GM12878 (cell line): Measurements from ENCODE around the gene C21orf58. TPM values are rescaled to one million over a fixed set of nuclear protein-coding genes. Genes with fewer than 3 reads are reported as not detected.

Experiments used
- ATAC-seq: fragments of 200-7000 bp; cut with Tn5 transposase; 3 replicates; pipeline ENCODE4 v1.9.1; 2020; ENCODE audit warnings: mild to moderate bottlenecking, moderate library complexity
- BruUV-seq: library from RNA; stranded (reverse); fragments of 400-500 nt; replicated peaks from 2 replicates; lab custom pipeline; 2021; lab: Mats Ljungman, UMichigan
- CTCF ChIA-PET: fragments of 300-600 bp; sonication (Branson Sonifier 250); formaldehyde crosslinking; extraction: SDS; loops from one replicate; lab custom pipeline; 2021; ENCODE audit warnings: inconsistent platforms; lab: Yijun Ruan, JAX
- POLR2A ChIA-PET: fragments of 350-600 bp; formaldehyde crosslinking; extraction: SDS; loops from one replicate; lab custom pipeline; 2021; ENCODE audit warnings: inconsistent platforms; lab: Charles Lee
- RAD21 ChIA-PET: fragments of 300-600 bp; sonication (Branson Sonifier 250); formaldehyde crosslinking; loops from one replicate; lab custom pipeline; 2023; ENCODE audit warnings: antibody characterized with exemption; ENCODE audit not compliant: unreplicated experiment; lab: Charles Lee
- SMC1A ChIA-PET: fragments of 300-600 bp; sonication (Branson Sonifier 250); formaldehyde crosslinking; loops from one replicate; lab custom pipeline; 2023; ENCODE audit not compliant: unreplicated experiment, uncharacterized antibody; lab: Charles Lee
- DNase-seq: peaks from one replicate; pipeline ENCODE4 v3.0.0-alpha.2; 2011; ENCODE audit warnings: low read depth, low spot score
- FAIRE-seq: peaks from 3 replicates; lab custom pipeline; 2011; peaks lifted over from hg19 to GRCh38; lab: Jason Lieb, UNC
- H2AFZ ChIP-seq: 2 replicates; pipeline ENCODE4 v1.6.0; 2011; ENCODE audit warnings: low read depth, low read length, control low read depth; ENCODE audit not compliant: control insufficient read depth
- H3K27ac ChIP-seq: 2 replicates; pipeline ENCODE4 v1.5.1; 2011; ENCODE audit warnings: control low read depth; ENCODE audit not compliant: control insufficient read depth, insufficient read depth
- H3K27me3 ChIP-seq, 2 experiments: replicated peaks in 1 of 2; 2 replicates each; pipeline versions ENCODE4 v1.6.0 to v1.6.1; 2011; ENCODE audit warnings: low read length in 1 of 2; ENCODE audit not compliant: control insufficient read depth in 2 of 2, insufficient read depth in 2 of 2
- H3K36me3 ChIP-seq, 2 experiments: 2 replicates each; pipeline ENCODE4 v1.5.1; 2011; ENCODE audit warnings: low read length in 1 of 2; ENCODE audit not compliant: control insufficient read depth in 2 of 2, insufficient read depth in 2 of 2
- H3K4me1 ChIP-seq: 2 replicates; pipeline ENCODE4 v1.6.1; 2011; ENCODE audit warnings: mild to moderate bottlenecking, low read length, moderate library complexity, mixed read lengths; ENCODE audit not compliant: control insufficient read depth, insufficient read depth
- H3K4me2 ChIP-seq: 2 replicates; pipeline ENCODE4 v1.6.0; 2011; ENCODE audit warnings: control low read depth; ENCODE audit not compliant: control insufficient read depth, insufficient read depth
- H3K4me3 ChIP-seq: fragments of 200-600 bp; sonication (generic); 2 replicates; pipeline ENCODE4 v1.5.1; 2016
- H3K79me2 ChIP-seq: 2 replicates; pipeline ENCODE4 v1.6.0; 2011; ENCODE audit warnings: low read length; ENCODE audit not compliant: control insufficient read depth, insufficient read depth
- H3K9ac ChIP-seq: 2 replicates; pipeline ENCODE4 v1.8.0; 2011; ENCODE audit warnings: low read length, control low read depth, mixed read lengths; ENCODE audit not compliant: control insufficient read depth, insufficient read depth
- H3K9me3 ChIP-seq: replicated peaks from 3 replicates; pipeline ENCODE4 v1.5.1; 2011; ENCODE audit warnings: mild to moderate bottlenecking, low read length; ENCODE audit not compliant: control insufficient read depth, insufficient read depth
- H4K20me1 ChIP-seq: 2 replicates; pipeline ENCODE4 v1.6.0; 2011; ENCODE audit not compliant: control insufficient read depth, insufficient read depth
- BCL3 ChIP-seq: IDR thresholded peaks from 2 replicates; pipeline ENCODE4 v1.6.1; 2011; ENCODE audit warnings: borderline replicate concordance, low read depth, mild to moderate bottlenecking, moderate library complexity, low read length; ENCODE audit not compliant: insufficient read depth, poor library complexity, severe bottlenecking
- CHD4 ChIP-seq: fragments of 200-600 bp; sonication (generic); IDR thresholded peaks from 2 replicates; pipeline ENCODE4 v1.6.1; 2016; ENCODE audit warnings: mild to moderate bottlenecking
- EED ChIP-seq: sonication (generic); IDR thresholded peaks from 2 replicates; pipeline ENCODE4 v1.6.1; 2016; ENCODE audit warnings: antibody characterized with exemption, low read depth
- FOS ChIP-seq: IDR thresholded peaks from 3 replicates; pipeline ENCODE4 v1.6.1; 2011; ENCODE audit warnings: borderline replicate concordance; ENCODE audit not compliant: insufficient read length; ENCODE audit errors: extremely low read depth
- GATAD2B ChIP-seq: fragments of 450-650 bp; conservative IDR thresholded peaks from 2 replicates; pipeline ENCODE4 v1.6.1; 2017; ENCODE audit warnings: low read depth, mild to moderate bottlenecking, moderate library complexity
- IRF3 ChIP-seq: fragments of 450-650 bp; IDR thresholded peaks from 2 replicates; pipeline ENCODE4 v1.6.1; 2014; ENCODE audit warnings: mild to moderate bottlenecking
- KDM1A ChIP-seq: fragments of 200-600 bp; sonication (generic); IDR thresholded peaks from 2 replicates; pipeline ENCODE4 v1.6.1; 2016; ENCODE audit warnings: borderline replicate concordance
- NFIC ChIP-seq: IDR thresholded peaks from 2 replicates; pipeline ENCODE4 v1.6.1; 2012; ENCODE audit warnings: low read depth, mild to moderate bottlenecking, inconsistent platforms, low read length, moderate library complexity
- POU2F2 ChIP-seq: IDR thresholded peaks from 3 replicates; pipeline ENCODE4 v1.6.1; 2011; ENCODE audit warnings: low read depth, mild to moderate bottlenecking, low read length, borderline replicate concordance
- RAD51 ChIP-seq: fragments of 450-650 bp; IDR thresholded peaks from 2 replicates; pipeline ENCODE4 v1.6.1; 2016; ENCODE audit warnings: moderate library complexity, mild to moderate bottlenecking, inconsistent platforms
- RELA ChIP-seq: fragments of 450-650 bp; IDR thresholded peaks from 2 replicates; pipeline ENCODE4 v1.8.0; 2014; ENCODE audit warnings: borderline replicate concordance; ENCODE audit not compliant: partially characterized antibody
- SP1 ChIP-seq: IDR thresholded peaks from one replicate; pipeline ENCODE4 v1.6.1; 2011; ENCODE audit warnings: low read depth, low read length
- SREBF1 ChIP-seq: IDR thresholded peaks from 2 replicates; pipeline ENCODE4 v1.6.1; 2012; ENCODE audit warnings: mild to moderate bottlenecking, low read length
- STAT3 ChIP-seq: IDR thresholded peaks from 2 replicates; pipeline ENCODE4 v1.6.1; 2011; ENCODE audit warnings: low read depth, low read length, improper control_type of control experiment
- ZNF217 ChIP-seq: fragments of 450-650 bp; IDR thresholded peaks from 2 replicates; pipeline ENCODE4 v1.6.1; 2017; ENCODE audit warnings: antibody characterized with exemption, mild to moderate bottlenecking
- WGBS: methylation state at CpG from one replicate; pipeline ENCODE4 v1.1.6; 2016; ENCODE audit warnings: low lambda C conversion rate; ENCODE audit not compliant: insufficient replicate concordance, insufficient coverage; ENCODE audit errors: missing lambda C conversion rate; 5-methylcytosine and 5-hydroxymethylcytosine counted together
- in situ Hi-C: fragments of 300-500 bp; cut with MboI; formaldehyde crosslinking; loops from 9 replicates; pipeline ENCODE4 v1.14.3; 2018; ENCODE audit warnings: mixed read lengths
- intact Hi-C: fragments of 100-400 bp; cut with micrococcal nuclease; formaldehyde crosslinking; loops from one replicate; pipeline ENCODE4 v1.14.2; 2022; ENCODE audit not compliant: unreplicated experiment
- polyA plus RNA-seq, 11 experiments: library from polyadenylated mRNA; depleted of rRNA in 4 of 11; unstranded in 6 of 11; stranded (reverse) in 5 of 11; fragments of >200 nt; fragmentation: Nextera tagmentation in 4 of 11; fragmentation: Illumina TruSeq in 1 of 11; extraction: Ambion mirVana in 4 of 11; extraction: Trizol in 1 of 11; gene quantifications; 1 replicate in 1 of 11; 2 replicates in 10 of 11; pipeline versions ENCODE4 v1.2.1 to v1.2.3, GENCODE V29; 2011 to 2016; ENCODE audit warnings: inconsistent platforms in 2 of 11, missing spikeins in 2 of 11, low read depth in 1 of 11
- total RNA-seq, 4 experiments: library from RNA; depleted of rRNA in 3 of 4; stranded (reverse); fragments of >200 nt in 3 of 4; fragmentation: Illumina TruSeq in 1 of 4; extraction: Trizol in 1 of 4; gene quantifications; 2 replicates each; pipeline versions ENCODE4 v1.2.1 to v1.2.3, GENCODE V29; 2013 to 2021
- TF ChIP-seq, protein P1 (sequence below): fragments of 150-350 bp; IDR thresholded peaks from 2 replicates; pipeline ENCODE4 v1.6.1; 2014; ENCODE audit warnings: mild to moderate bottlenecking, low read depth, low read length

C21orf58 gene
- total and polyA plus RNA-seq, 10 of the 15 experiments (the other 5 are each of a cell fraction or from before 2014, with no cell fraction given) = 1.1 to 22.3 (median 11.8) TPM

- ChIA-PET RAD21 (no interaction called here), POLR2A (no interaction called here), SMC1A (interaction anchor here (0.7 kb wide), 1 partner anchor 16 kb away, joined by 4 read pairs; no protein-coding TSS in a partner anchor), CTCF (no interaction called here)
- peaks cover 7 to 19% of the 10 kb centered on the region in 2 experiments for H3K36me3 ChIP-seq
- DNase-seq (no peak), FAIRE-seq (no peak), ATAC-seq (no peak)
- no peaks in the 10 kb centered on the region; the same call in 1 of the 2 replicates for H3K79me2 ChIP-seq
- BruUV-seq = no TSS peak
- no peaks in the 10 kb centered on the region for H4K20me1 ChIP-seq
- H3K9me3 ChIP-seq = no peaks in the 10 kb centered on the region; the same call in 2 of the 3 replicates
- H3K4me2 ChIP-seq = no peak overlapping the region
- no peaks in the 10 kb centered on the region for H3K4me1 ChIP-seq
- no peak for TF ChIP-seq POU2F2
- TF ChIP-seq ZNF217 = no peak
- TF ChIP-seq BCL3 = no peak
- TF ChIP-seq SP1 = no peak
- H3K9ac ChIP-seq = no peak overlapping the region
- WGBS = 93% methylated on average over 8 of the region's 8 CpGs
- H3K4me3 ChIP-seq = no peak overlapping the region
- in situ Hi-C loops = no loop called here
- no peak overlapping the region for H3K27ac ChIP-seq
- H3K27me3 ChIP-seq = no peaks in the 10 kb centered on the region
- intact Hi-C loops = no loop called here
- no peak overlapping the region for H2AFZ ChIP-seq
Observed at GRCh38 chr21:46340998-46341397, 17.3 kb upstream of the C21orf58 start.

GRCh38 chr21:46336603-46337002, 12.9 kb upstream of the C21orf58 start:
- RAD21 ChIA-PET = no interaction called here
- in situ Hi-C loops = no loop called here
- Histone ChIP-seq H3K36me3 (peaks cover 7 to 19% of the 10 kb centered on the region in 2 experiments; a peak in 3 of 4 replicates), H3K4me2 (no peak overlapping the region), H4K20me1 (no peaks in the 10 kb centered on the region), H3K9ac (no peak overlapping the region), H3K9me3 (no peaks in the 10 kb centered on the region; the same call in 2 of the 3 replicates), H3K79me2 (no peaks in the 10 kb centered on the region), H3K27me3 (no peaks in the 10 kb centered on the region), H3K4me3 (no peak overlapping the region), H2AFZ (no peak overlapping the region), H3K4me1 (no peaks in the 10 kb centered on the region), H3K27ac (no peak overlapping the region)
- ATAC-seq (no peak), FAIRE-seq (no peak), DNase-seq (no peak)
- CTCF ChIA-PET = no interaction called here
- no TSS peak for BruUV-seq
- POLR2A ChIA-PET = no interaction called here
- intact Hi-C loops = no loop called here
- SMC1A ChIA-PET = interaction anchor here (0.9 kb wide), 1 partner anchor 11 kb away, joined by 3 read pairs; a partner anchor contains a TSS
- WGBS = 98% methylated on average over 3 of the region's 3 CpGs
- no peak for TF ChIP-seq EED
- TF ChIP-seq FOS = no peak
- TF ChIP-seq GATAD2B = no peak
- no peak for TF ChIP-seq CHD4
- no peak for TF ChIP-seq IRF3
- TF ChIP-seq RAD51 = no peak
- TF ChIP-seq RELA = no peak
- TF ChIP-seq STAT3 = no peak
- TF ChIP-seq NFIC = no peak
- no peak for TF ChIP-seq KDM1A
- no peak for TF ChIP-seq SREBF1
- TF ChIP-seq, protein P1, sequence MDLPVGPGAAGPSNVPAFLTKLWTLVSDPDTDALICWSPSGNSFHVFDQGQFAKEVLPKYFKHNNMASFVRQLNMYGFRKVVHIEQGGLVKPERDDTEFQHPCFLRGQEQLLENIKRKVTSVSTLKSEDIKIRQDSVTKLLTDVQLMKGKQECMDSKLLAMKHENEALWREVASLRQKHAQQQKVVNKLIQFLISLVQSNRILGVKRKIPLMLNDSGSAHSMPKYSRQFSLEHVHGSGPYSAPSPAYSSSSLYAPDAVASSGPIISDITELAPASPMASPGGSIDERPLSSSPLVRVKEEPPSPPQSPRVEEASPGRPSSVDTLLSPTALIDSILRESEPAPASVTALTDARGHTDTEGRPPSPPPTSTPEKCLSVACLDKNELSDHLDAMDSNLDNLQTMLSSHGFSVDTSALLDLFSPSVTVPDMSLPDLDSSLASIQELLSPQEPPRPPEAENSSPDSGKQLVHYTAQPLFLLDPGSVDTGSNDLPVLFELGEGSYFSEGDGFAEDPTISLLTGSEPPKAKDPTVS = no peak
